Spleen (tissue), 7 donors: ENCODE data around the gene KRT83.

ENCODE experiments used
- POLR2AphosphoS5 ChIP-seq, 3 donors: sonication (generic); formaldehyde crosslinking; IDR thresholded peaks; one replicate each; pipeline ENCODE4 v1.5.1; 2017; ENCODE audit warnings: antibody characterized with exemption in 3 of 3
- TF ChIP-seq, protein P1 (sequence below), 11 experiments: fragments of 200-600 bp in 7 of 11; fragments of 450-650 bp in 4 of 11; sonication (generic) in 4 of 11; IDR thresholded peaks in 8 of 11; conservative IDR thresholded peaks in 3 of 11; 1 replicate in 7 of 11; 2 replicates in 4 of 11; pipeline versions ENCODE4 v1.4.0 to v1.8.0; 2016 to 2021; ENCODE audit warnings: antibody characterized with exemption in 11 of 11, inconsistent platforms in 4 of 11, mild to moderate bottlenecking in 1 of 11
- donor health status: DM: no; HTN: no; CAD: no; lungs with moderate emphysema.
- donor health status: DM: no; HTN: no; CAD: no.
- donor health status: DM: no; HTN: no; CAD: no.

DNA sequence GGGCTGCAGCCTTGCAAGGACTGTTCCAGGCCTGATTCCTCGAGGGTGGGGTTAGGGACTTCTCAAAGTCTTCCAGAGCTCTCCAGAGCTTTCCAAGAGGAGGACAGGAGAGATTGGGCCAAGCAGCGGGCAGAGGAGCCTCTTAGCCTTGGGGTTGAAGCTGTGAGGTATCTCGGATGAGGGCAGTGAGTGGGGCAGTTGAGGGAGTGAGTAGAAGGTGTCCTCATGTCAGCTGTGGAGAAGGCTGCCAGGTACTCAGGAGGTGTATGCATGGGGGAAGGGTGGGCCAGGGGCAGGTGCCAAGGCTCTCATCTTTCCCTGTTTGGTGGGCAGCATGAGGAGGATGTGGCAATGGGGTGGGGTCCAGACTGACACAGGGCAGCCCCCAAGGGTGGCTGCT, 7.7 kb downstream of the KRT83 start:
- TF ChIP-seq, protein P1, sequence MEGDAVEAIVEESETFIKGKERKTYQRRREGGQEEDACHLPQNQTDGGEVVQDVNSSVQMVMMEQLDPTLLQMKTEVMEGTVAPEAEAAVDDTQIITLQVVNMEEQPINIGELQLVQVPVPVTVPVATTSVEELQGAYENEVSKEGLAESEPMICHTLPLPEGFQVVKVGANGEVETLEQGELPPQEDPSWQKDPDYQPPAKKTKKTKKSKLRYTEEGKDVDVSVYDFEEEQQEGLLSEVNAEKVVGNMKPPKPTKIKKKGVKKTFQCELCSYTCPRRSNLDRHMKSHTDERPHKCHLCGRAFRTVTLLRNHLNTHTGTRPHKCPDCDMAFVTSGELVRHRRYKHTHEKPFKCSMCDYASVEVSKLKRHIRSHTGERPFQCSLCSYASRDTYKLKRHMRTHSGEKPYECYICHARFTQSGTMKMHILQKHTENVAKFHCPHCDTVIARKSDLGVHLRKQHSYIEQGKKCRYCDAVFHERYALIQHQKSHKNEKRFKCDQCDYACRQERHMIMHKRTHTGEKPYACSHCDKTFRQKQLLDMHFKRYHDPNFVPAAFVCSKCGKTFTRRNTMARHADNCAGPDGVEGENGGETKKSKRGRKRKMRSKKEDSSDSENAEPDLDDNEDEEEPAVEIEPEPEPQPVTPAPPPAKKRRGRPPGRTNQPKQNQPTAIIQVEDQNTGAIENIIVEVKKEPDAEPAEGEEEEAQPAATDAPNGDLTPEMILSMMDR (IDR thresholded peaks at IDR 0.05 in 8 of 11, conservative IDR thresholded peaks at IDR 0.05 in 3 of 11), result no peak
- TF ChIP-seq POLR2AphosphoS5 (IDR thresholded peaks at IDR 0.05), result no peak
